ENCODE measurements around the gene S100A7. TPM values are rescaled to one million over a fixed set of nuclear protein-coding genes. Genes with fewer than 3 reads are reported as not detected.

Gene S100A7
- total and polyA plus RNA-seq, 9 of the 15 experiments (the other 6 are each of a cell fraction or from before 2014, with no cell fraction given), result not detected

- TF ChIP-seq HDAC8 (tag; IDR thresholded peaks at IDR 0.05), result no peak
These were observed 28.3 kb upstream of the S100A7 start (continued) for GRCh38 chr1:153488731-153489130.

GRCh38 chr1:153487707-153488106 lies 27.3 kb upstream of the S100A7 start:
- WGBS (ENCODE audit: insufficient coverage, low coverage, missing lambda C conversion rate), result 0% methylated on average over 2 of the region's 2 CpGs
- no peak for FAIRE-seq
- Histone ChIP-seq H2AFZ (ENCODE audit: low read depth, low read length) (no peak overlapping the region), H3K4me3 (no peak overlapping the region), H3K9ac (ENCODE audit: insufficient read depth in 1 of 2, low read depth in 2 of 2, low read length in 2 of 2) (no peak overlapping the region), H3K27me3 (ENCODE audit: control insufficient read depth in 2 of 2, insufficient read depth in 2 of 2, low read length in 2 of 2) (peaks cover 10 to 42% of the 10 kb centered on the region in 2 experiments; a peak in 4 of 5 replicates), H3K4me1 (replicated peaks in 1 of 2; ENCODE audit: control insufficient read depth in 2 of 2, insufficient read depth in 2 of 2, low read length in 2 of 2) (no peaks in the 10 kb centered on the region), H3K79me2 (ENCODE audit: control insufficient read depth, insufficient read depth, low read length) (no peaks in the 10 kb centered on the region), H4K20me1 (replicated peaks; ENCODE audit: control insufficient read depth, insufficient read depth, low read length) (no peaks in the 10 kb centered on the region), H3K9me3 (replicated peaks; ENCODE audit: control insufficient read depth, insufficient read depth, low read depth, low read length) (no peaks in the 10 kb centered on the region), H3K27ac (ENCODE audit: extremely low read depth, low read depth, low read length) (no peak overlapping the region), H3K36me3 (ENCODE audit: control insufficient read depth, insufficient read depth, low read length) (no peaks in the 10 kb centered on the region), H3K4me2 (ENCODE audit: insufficient read depth, low read length) (no peak overlapping the region), H3K9me1 (ENCODE audit: control insufficient read depth, insufficient read depth, low read length) (peaks cover 3% of the 10 kb centered on the region)
- no peak for DNase-seq (ENCODE audit: extremely low read depth in 1 of 4, low spot score in 3 of 4)
- ChIA-PET CTCF (ENCODE audit: low intra/inter-chr PET ratio) (no interaction called here), POLR2A (interaction anchor here (1.6 kb wide), 1 partner anchor 11 kb away, joined by 3 read pairs; no protein-coding TSS in a partner anchor)
- intact Hi-C loops (cut with micrococcal nuclease) (no loop called here), in situ Hi-C loops (cut with MboI) (no loop called here)
- no peak for ATAC-seq
- no TSS peak for BruUV-seq (replicated peaks)
- TF ChIP-seq PHTF2 (CRISPR knock-in tag; IDR thresholded peaks at IDR 0.05) (no peak), IRF1 (CRISPR knock-in tag; IDR thresholded peaks at IDR 0.05; ENCODE audit: borderline replicate concordance) (no peak), ZNF444 (CRISPR knock-in tag; IDR thresholded peaks at IDR 0.05) (no peak), ATF4 (CRISPR knock-in tag; IDR thresholded peaks at IDR 0.05) (no peak), THRAP3 (IDR thresholded peaks at IDR 0.05; ENCODE audit: borderline replicate concordance) (no peak), ZFP30 (CRISPR knock-in tag; IDR thresholded peaks at IDR 0.05; ENCODE audit: borderline replicate concordance) (no peak), HNRNPUL1 (IDR thresholded peaks at IDR 0.05; ENCODE audit: low read length) (no peak), ELF4 (CRISPR knock-in tag; IDR thresholded peaks at IDR 0.05) (no peak), HDAC8 (tag; IDR thresholded peaks at IDR 0.05) (no peak), ZNF24 (IDR thresholded peaks at IDR 0.05) (no peak), CCNT2 (IDR thresholded peaks at IDR 0.05; ENCODE audit: borderline replicate concordance, extremely low read depth, insufficient read length, low read depth, low read length) (no peak), CC2D1A (IDR thresholded peaks at IDR 0.05) (no peak), HOXB6 (CRISPR knock-in tag; IDR thresholded peaks at IDR 0.05; ENCODE audit: borderline replicate concordance) (no peak), ZBTB26 (CRISPR knock-in tag; IDR thresholded peaks at IDR 0.05) (no peak), DNMT1 (IDR thresholded peaks at IDR 0.05) (no peak), ARID1B (IDR thresholded peaks at IDR 0.05) (no peak), BRF1 (IDR thresholded peaks at IDR 0.05; ENCODE audit: borderline replicate concordance, extremely low read depth, insufficient read length) (no peak), RBM17 (IDR thresholded peaks at IDR 0.05; ENCODE audit: borderline replicate concordance, low read depth, low read length) (no peak), ZNF41 (CRISPR knock-in tag; conservative IDR thresholded peaks at IDR 0.05) (no peak)

Measured in K562 (cell line).